CD4-positive, alpha-beta T cell (primary cell): ENCODE data around the gene SLC25A13. TPM values are rescaled to one million over a fixed set of nuclear protein-coding genes. Genes with fewer than 3 reads are reported as not detected.

Experiments used
- ATAC-seq: fragments of 200-7000 bp; cut with Tn5 transposase; one replicate; pipeline ENCODE4 v1.10.0; 2022; ENCODE audit warnings: mild to moderate bottlenecking; ENCODE audit not compliant: poor library complexity
- CTCF ChIA-PET: fragments of 350-600 bp; sonication (Branson Sonifier 250); formaldehyde crosslinking; loops from one replicate; lab custom pipeline; 2021; ENCODE audit warnings: antibody characterized with exemption, inconsistent platforms; lab: Charles Lee
- POLR2A ChIA-PET: fragments of 350-600 bp; sonication (Branson Sonifier 250); formaldehyde crosslinking; loops from one replicate; lab custom pipeline; 2021; ENCODE audit warnings: antibody characterized with exemption, inconsistent platforms; lab: Charles Lee
- DNase-seq, 14 experiments: peaks; one replicate each; pipeline ENCODE4 v3.0.0-alpha.2; 2013 to 2020; ENCODE audit warnings: mixed read lengths in 2 of 14
- H3K27ac ChIP-seq, 2 donors: one replicate each; pipeline versions ENCODE4 v1.5.1 to v1.7.0; 2013; ENCODE audit warnings: low read length in 2 of 2, low read depth in 1 of 2, mild to moderate bottlenecking in 1 of 2
- H3K27me3 ChIP-seq, 2 experiments: 1 replicate in 1 of 2; 2 replicates in 1 of 2; pipeline versions ENCODE4 v1.6.1 to v1.7.0; 2013; ENCODE audit warnings: low read length in 2 of 2, control low read depth in 1 of 2, mild to moderate bottlenecking in 1 of 2, moderate library complexity in 1 of 2; ENCODE audit not compliant: insufficient read depth in 2 of 2, control insufficient read depth in 1 of 2
- H3K36me3 ChIP-seq: one replicate; pipeline ENCODE4 v1.6.1; 2013; ENCODE audit warnings: low read length, control low read depth; ENCODE audit not compliant: insufficient read depth
- H3K4me1 ChIP-seq: one replicate; pipeline ENCODE4 v1.6.1; 2013; ENCODE audit warnings: low read length, control low read depth; ENCODE audit not compliant: insufficient read depth
- H3K4me3 ChIP-seq: one replicate; pipeline ENCODE4 v1.5.1; 2013; ENCODE audit warnings: mild to moderate bottlenecking, low read length, moderate library complexity
- H3K9me3 ChIP-seq, 2 experiments: 1 replicate in 1 of 2; 2 replicates in 1 of 2; pipeline versions ENCODE4 v1.6.1 to v1.7.0; 2013; ENCODE audit warnings: low read length in 2 of 2, mild to moderate bottlenecking in 2 of 2, control low read depth in 1 of 2, moderate library complexity in 1 of 2; ENCODE audit not compliant: control insufficient read depth in 1 of 2, insufficient read depth in 1 of 2
- H3K27ac Mint-ChIP-seq: one replicate; pipeline ENCODE4 v1.8.0; 2020; ENCODE audit warnings: mixed read lengths
- H3K27me3 Mint-ChIP-seq: one replicate; pipeline ENCODE4 v1.8.0; 2021; ENCODE audit warnings: mixed read lengths
- H3K36me3 Mint-ChIP-seq: one replicate; pipeline ENCODE4 v1.8.0; 2021; ENCODE audit warnings: low read depth, mixed read lengths
- H3K4me1 Mint-ChIP-seq: one replicate; pipeline ENCODE4 v1.8.0; 2021; ENCODE audit warnings: low read depth, mixed read lengths
- H3K4me3 Mint-ChIP-seq: one replicate; pipeline ENCODE4 v1.8.0; 2020; ENCODE audit warnings: mild to moderate bottlenecking, mixed read lengths
- H3K9me3 Mint-ChIP-seq: one replicate; pipeline ENCODE4 v1.8.0; 2020; ENCODE audit warnings: mixed read lengths
- CTCF ChIP-seq: fragments of 200-600 bp; IDR thresholded peaks from one replicate; pipeline ENCODE4 v1.8.0; 2022; ENCODE audit warnings: antibody characterized with exemption, mild to moderate bottlenecking
- intact Hi-C, 2 experiments: fragments of 100-400 bp; cut with DNase I in 1 of 2; cut with micrococcal nuclease in 1 of 2; formaldehyde crosslinking; loops; one replicate each; pipeline versions ENCODE4 v1.15.1 to v1.9.0; 2023 to 2025; cut with DNase I, micrococcal nuclease
- total RNA-seq, 174 experiments: library from RNA in 2 of 174; stranded (reverse) in 2 of 174; gene quantifications; one replicate each; pipeline ENCODE4 v1.2.3 and lab custom pipeline; 2021 to 2026

The SLC25A13 gene
- total RNA-seq, 2 experiments from 2014 or later, result 12.7 to 13.5 TPM

DNA sequence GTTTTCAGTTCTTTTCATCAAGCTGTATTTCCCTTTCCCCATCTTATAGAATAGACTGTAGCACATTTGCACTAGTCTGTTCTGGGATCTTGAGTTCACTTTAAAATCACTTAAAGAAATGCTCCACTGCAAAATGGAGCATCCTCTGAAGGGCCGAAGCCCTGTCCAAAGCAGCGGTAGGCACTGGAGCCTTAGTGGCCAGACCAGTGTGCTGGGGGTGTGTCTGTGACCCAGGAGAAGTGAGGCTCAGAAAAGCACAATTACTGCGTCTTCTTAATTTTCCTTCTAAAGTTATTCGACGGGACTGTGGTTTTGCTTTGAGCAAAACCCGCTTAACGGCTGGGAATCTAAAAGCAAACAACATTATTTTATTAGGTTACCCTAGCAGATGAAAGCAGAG, 205.7 kb downstream of the SLC25A13 start:
- no peaks in the 10 kb centered on the region for H3K9me3 Mint-ChIP-seq
- peaks cover 5% of the 10 kb centered on the region for H3K36me3 ChIP-seq
- H3K4me3 ChIP-seq, result no peak overlapping the region
- H3K27me3 ChIP-seq, result no peaks in the 10 kb centered on the region
- ChIA-PET POLR2A (no interaction called here), CTCF (no interaction called here)
- H3K4me1 ChIP-seq, result no peaks in the 10 kb centered on the region
- intact Hi-C loops, result no loop called here
- peaks cover 8% of the 10 kb centered on the region for H3K27me3 Mint-ChIP-seq
- H3K4me1 Mint-ChIP-seq, result no peaks in the 10 kb centered on the region
- no peak for DNase-seq
- no peak overlapping the region for H3K27ac ChIP-seq
- H3K9me3 ChIP-seq, result peaks cover 0 to 6% of the 10 kb centered on the region in 2 experiments
- H3K27ac Mint-ChIP-seq, result no peak overlapping the region
- peaks cover 12% of the 10 kb centered on the region for H3K36me3 Mint-ChIP-seq
- no peak overlapping the region for H3K4me3 Mint-ChIP-seq
- TF ChIP-seq CTCF, result no peak
- ATAC-seq, result no peak

- no peaks in the 10 kb centered on the region for H3K9me3 Mint-ChIP-seq
- no peaks in the 10 kb centered on the region for H3K27me3 ChIP-seq
- ChIA-PET CTCF (interaction anchor here (1.6 kb wide), 1 partner anchor 18 kb away, joined by 5 read pairs; no protein-coding TSS in a partner anchor), POLR2A (no interaction called here)
- no peak overlapping the region for H3K4me3 ChIP-seq
- no peaks in the 10 kb centered on the region for H3K36me3 Mint-ChIP-seq
- H3K36me3 ChIP-seq, result no peaks in the 10 kb centered on the region
- no peak for DNase-seq
- peaks cover 0 to 6% of the 10 kb centered on the region in 2 experiments for H3K9me3 ChIP-seq
- ATAC-seq, result no peak
- no peaks in the 10 kb centered on the region for H3K4me1 ChIP-seq
- H3K4me1 Mint-ChIP-seq, result no peaks in the 10 kb centered on the region
- H3K27me3 Mint-ChIP-seq, result peaks cover 17% of the 10 kb centered on the region
- no peak overlapping the region for H3K27ac ChIP-seq
- TF ChIP-seq CTCF, result no peak
- H3K27ac Mint-ChIP-seq, result no peak overlapping the region
- no peak overlapping the region for H3K4me3 Mint-ChIP-seq
- intact Hi-C loops, result no loop called here
These were observed 207.7 kb downstream of the SLC25A13 start for GRCh38 chr7:96114190-96114589.

GRCh38 chr7:96111405-96111804, 210.5 kb downstream of the SLC25A13 start:
- intact Hi-C loops, result no loop called here
- no peaks in the 10 kb centered on the region for H3K36me3 ChIP-seq
- ChIA-PET CTCF (no interaction called here), POLR2A (no interaction called here)
- H3K27ac ChIP-seq, result no peak overlapping the region
- peaks cover 0 to 6% of the 10 kb centered on the region in 2 experiments for H3K9me3 ChIP-seq
- Mint-ChIP-seq H3K27me3 (peaks cover 17% of the 10 kb centered on the region), H3K27ac (no peak overlapping the region), H3K9me3 (no peaks in the 10 kb centered on the region), H3K4me3 (no peak overlapping the region), H3K4me1 (no peaks in the 10 kb centered on the region), H3K36me3 (no peaks in the 10 kb centered on the region)
- no peaks in the 10 kb centered on the region for H3K27me3 ChIP-seq
- DNase-seq (no peak), ATAC-seq (no peak)
- H3K4me3 ChIP-seq, result no peak overlapping the region
- TF ChIP-seq CTCF, result no peak
- no peaks in the 10 kb centered on the region for H3K4me1 ChIP-seq
